Keratinocyte (primary cell): ENCODE data around the gene MARCHF10.

ENCODE experiments used
- EZH2 ChIP-seq: IDR thresholded peaks from one replicate; pipeline ENCODE4 v1.6.1; 2012; ENCODE audit warnings: inconsistent platforms, mild to moderate bottlenecking, low read length, moderate library complexity
- TF ChIP-seq, protein P1 (sequence below), 3 experiments: IDR thresholded peaks in 1 of 3; conservative IDR thresholded peaks in 1 of 3; optimal IDR thresholded peaks in 1 of 3; 2 replicates in 2 of 3; 3 replicates in 1 of 3; pipeline versions ENCODE3 to v1.5.1; 2011; ENCODE audit warnings: low read length in 3 of 3, mild to moderate bottlenecking in 3 of 3, moderate library complexity in 2 of 3, control low read depth in 1 of 3, inconsistent platforms in 1 of 3; ENCODE audit not compliant: insufficient read depth in 2 of 3; ENCODE audit errors: extremely low read depth in 1 of 3

DNA sequence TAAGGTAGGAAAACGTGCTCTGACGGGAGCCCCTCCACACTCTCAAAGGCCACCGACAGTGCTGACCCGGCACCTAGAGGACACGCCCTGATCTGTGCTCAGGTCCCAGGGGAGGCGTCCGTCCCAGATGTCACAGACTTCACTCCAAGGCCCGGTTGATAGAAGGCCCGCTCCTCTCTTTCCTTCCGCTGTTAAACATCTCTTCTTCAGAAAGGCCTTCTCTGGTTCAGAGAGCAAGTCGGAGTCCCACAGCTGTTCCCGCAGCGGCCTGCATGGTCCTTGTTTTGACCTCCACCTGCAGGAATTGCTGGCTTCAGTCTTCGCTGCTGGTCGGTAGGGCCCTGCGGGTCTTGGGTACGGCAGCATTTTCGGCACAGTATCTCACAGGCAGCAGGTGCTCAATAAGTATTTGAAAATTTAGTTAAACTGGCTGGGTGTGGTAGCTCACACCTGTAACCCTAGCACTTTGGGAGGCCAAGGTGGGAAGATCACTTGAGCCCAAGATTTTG is 92.2 kb downstream of the MARCHF10 start:
- TF ChIP-seq, protein P1, sequence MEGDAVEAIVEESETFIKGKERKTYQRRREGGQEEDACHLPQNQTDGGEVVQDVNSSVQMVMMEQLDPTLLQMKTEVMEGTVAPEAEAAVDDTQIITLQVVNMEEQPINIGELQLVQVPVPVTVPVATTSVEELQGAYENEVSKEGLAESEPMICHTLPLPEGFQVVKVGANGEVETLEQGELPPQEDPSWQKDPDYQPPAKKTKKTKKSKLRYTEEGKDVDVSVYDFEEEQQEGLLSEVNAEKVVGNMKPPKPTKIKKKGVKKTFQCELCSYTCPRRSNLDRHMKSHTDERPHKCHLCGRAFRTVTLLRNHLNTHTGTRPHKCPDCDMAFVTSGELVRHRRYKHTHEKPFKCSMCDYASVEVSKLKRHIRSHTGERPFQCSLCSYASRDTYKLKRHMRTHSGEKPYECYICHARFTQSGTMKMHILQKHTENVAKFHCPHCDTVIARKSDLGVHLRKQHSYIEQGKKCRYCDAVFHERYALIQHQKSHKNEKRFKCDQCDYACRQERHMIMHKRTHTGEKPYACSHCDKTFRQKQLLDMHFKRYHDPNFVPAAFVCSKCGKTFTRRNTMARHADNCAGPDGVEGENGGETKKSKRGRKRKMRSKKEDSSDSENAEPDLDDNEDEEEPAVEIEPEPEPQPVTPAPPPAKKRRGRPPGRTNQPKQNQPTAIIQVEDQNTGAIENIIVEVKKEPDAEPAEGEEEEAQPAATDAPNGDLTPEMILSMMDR (optimal IDR thresholded peaks at IDR 0.05 in 1 of 3, IDR thresholded peaks at IDR 0.05 in 1 of 3, conservative IDR thresholded peaks at IDR 0.05 in 1 of 3; ENCODE audit: extremely low read depth in 1 of 3, insufficient read depth in 2 of 3, low read length in 3 of 3): no peak
- TF ChIP-seq EZH2: no peak
